SU-DHL-6 (cell line): Measurements from ENCODE around the gene EIF6.

ENCODE experiments used
- H2AFZ ChIP-seq: fragments of 200-600 bp; sonication (generic); 2 replicates; pipeline ENCODE4 v1.6.1; 2014; ENCODE audit warnings: low read depth, mild to moderate bottlenecking, moderate library complexity, mixed read lengths, antibody characterized with exemption, low read length; ENCODE audit not compliant: severe bottlenecking
- H3F3A ChIP-seq: fragments of 200-600 bp; shearing (Covaris generic); 2 replicates; pipeline ENCODE4 v1.6.0; 2016; ENCODE audit warnings: antibody characterized with exemption, mild to moderate bottlenecking; ENCODE audit not compliant: insufficient read depth
- H3K27ac ChIP-seq: fragments of 200-600 bp; sonication (generic); 2 replicates; pipeline ENCODE4 v1.5.1; 2016; ENCODE audit warnings: low read depth, mild to moderate bottlenecking, low read length, moderate library complexity, mixed read lengths
- H3K27me3 ChIP-seq: fragments of 200-600 bp; sonication (generic), shearing (Covaris generic); 2 replicates; pipeline ENCODE4 v1.6.0; 2014; ENCODE audit warnings: mild to moderate bottlenecking, low read length
- H3K36me3 ChIP-seq: fragments of 200-600 bp; sonication (generic); 2 replicates; pipeline ENCODE4 v1.6.1; 2014; ENCODE audit warnings: mild to moderate bottlenecking, low read length, mixed read lengths
- H3K4me2 ChIP-seq: fragments of 300-600, 200-600 bp; shearing (Covaris generic), sonication (generic); 2 replicates; pipeline ENCODE4 v1.6.0; 2014; ENCODE audit warnings: low read length, low read depth, mild to moderate bottlenecking; ENCODE audit not compliant: poor library complexity, severe bottlenecking
- H3K4me3 ChIP-seq: fragments of 200-600 bp; sonication (generic); 2 replicates; pipeline ENCODE4 v1.5.1; 2014; ENCODE audit warnings: antibody characterized with exemption, low read length, mild to moderate bottlenecking, mixed read lengths; ENCODE audit not compliant: insufficient read depth, poor library complexity, severe bottlenecking
- H3K79me2 ChIP-seq: fragments of 200-600 bp; sonication (generic); 2 replicates; pipeline ENCODE4 v1.6.1; 2014; ENCODE audit warnings: mild to moderate bottlenecking, low read length, moderate library complexity; ENCODE audit not compliant: insufficient read depth
- H3K9ac ChIP-seq: fragments of 200-600 bp; sonication (generic); 2 replicates; pipeline ENCODE4 v1.7.0; 2014; ENCODE audit warnings: mild to moderate bottlenecking, low read length
- H3K9me2 ChIP-seq: fragments of 200-600 bp; sonication (generic); replicated peaks from 2 replicates; pipeline ENCODE4 v1.6.1; 2014; ENCODE audit warnings: low read length; ENCODE audit not compliant: insufficient read depth
- H3K9me3 ChIP-seq: fragments of 200-600 bp; sonication (generic); 2 replicates; pipeline ENCODE4 v1.6.1; 2014; ENCODE audit warnings: low read length, mixed read lengths; ENCODE audit not compliant: insufficient read depth
- H4K20me1 ChIP-seq: fragments of 200-600 bp; sonication (generic); 2 replicates; pipeline ENCODE4 v1.6.1; 2014; ENCODE audit warnings: low read depth, mild to moderate bottlenecking, antibody characterized with exemption, low read length, moderate library complexity, mixed read lengths
- EZH2phosphoT487 ChIP-seq: fragments of 200-600 bp; sonication (generic), shearing (Covaris generic); conservative IDR thresholded peaks from 2 replicates; pipeline ENCODE4 v1.6.1; 2018; ENCODE audit warnings: mild to moderate bottlenecking, antibody characterized with exemption, low read length, moderate library complexity, mixed read lengths
- TF ChIP-seq, protein P1 (sequence below): fragments of 200-600 bp; sonication (generic); IDR thresholded peaks from one replicate; pipeline ENCODE4 v1.5.1; 2017; ENCODE audit warnings: antibody characterized with exemption, mild to moderate bottlenecking, low read length, moderate library complexity; ENCODE audit not compliant: insufficient read depth, poor library complexity, severe bottlenecking

EIF6 gene

DNA sequence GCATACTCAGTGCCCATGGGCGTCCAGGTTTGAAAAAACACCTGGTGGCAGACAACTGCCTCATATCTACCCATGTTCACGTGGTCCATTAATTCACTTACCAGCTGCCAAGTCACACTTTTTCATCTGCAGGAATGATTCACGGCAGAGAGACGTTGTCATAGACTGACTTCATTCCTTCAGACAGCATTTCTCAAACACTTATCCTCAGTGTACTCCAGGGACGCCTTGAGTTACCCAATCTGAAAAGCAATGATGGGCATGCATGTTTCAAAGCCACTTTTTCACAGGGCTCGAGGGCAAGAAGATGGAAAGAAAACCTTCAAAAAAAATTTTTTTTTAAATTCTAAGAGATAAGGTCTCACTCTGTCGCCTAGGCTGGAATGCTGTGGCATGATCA is 12.7 kb downstream of the EIF6 start:
- TF ChIP-seq, protein P1, sequence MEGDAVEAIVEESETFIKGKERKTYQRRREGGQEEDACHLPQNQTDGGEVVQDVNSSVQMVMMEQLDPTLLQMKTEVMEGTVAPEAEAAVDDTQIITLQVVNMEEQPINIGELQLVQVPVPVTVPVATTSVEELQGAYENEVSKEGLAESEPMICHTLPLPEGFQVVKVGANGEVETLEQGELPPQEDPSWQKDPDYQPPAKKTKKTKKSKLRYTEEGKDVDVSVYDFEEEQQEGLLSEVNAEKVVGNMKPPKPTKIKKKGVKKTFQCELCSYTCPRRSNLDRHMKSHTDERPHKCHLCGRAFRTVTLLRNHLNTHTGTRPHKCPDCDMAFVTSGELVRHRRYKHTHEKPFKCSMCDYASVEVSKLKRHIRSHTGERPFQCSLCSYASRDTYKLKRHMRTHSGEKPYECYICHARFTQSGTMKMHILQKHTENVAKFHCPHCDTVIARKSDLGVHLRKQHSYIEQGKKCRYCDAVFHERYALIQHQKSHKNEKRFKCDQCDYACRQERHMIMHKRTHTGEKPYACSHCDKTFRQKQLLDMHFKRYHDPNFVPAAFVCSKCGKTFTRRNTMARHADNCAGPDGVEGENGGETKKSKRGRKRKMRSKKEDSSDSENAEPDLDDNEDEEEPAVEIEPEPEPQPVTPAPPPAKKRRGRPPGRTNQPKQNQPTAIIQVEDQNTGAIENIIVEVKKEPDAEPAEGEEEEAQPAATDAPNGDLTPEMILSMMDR: no peak
- TF ChIP-seq EZH2phosphoT487: no peak

DNA sequence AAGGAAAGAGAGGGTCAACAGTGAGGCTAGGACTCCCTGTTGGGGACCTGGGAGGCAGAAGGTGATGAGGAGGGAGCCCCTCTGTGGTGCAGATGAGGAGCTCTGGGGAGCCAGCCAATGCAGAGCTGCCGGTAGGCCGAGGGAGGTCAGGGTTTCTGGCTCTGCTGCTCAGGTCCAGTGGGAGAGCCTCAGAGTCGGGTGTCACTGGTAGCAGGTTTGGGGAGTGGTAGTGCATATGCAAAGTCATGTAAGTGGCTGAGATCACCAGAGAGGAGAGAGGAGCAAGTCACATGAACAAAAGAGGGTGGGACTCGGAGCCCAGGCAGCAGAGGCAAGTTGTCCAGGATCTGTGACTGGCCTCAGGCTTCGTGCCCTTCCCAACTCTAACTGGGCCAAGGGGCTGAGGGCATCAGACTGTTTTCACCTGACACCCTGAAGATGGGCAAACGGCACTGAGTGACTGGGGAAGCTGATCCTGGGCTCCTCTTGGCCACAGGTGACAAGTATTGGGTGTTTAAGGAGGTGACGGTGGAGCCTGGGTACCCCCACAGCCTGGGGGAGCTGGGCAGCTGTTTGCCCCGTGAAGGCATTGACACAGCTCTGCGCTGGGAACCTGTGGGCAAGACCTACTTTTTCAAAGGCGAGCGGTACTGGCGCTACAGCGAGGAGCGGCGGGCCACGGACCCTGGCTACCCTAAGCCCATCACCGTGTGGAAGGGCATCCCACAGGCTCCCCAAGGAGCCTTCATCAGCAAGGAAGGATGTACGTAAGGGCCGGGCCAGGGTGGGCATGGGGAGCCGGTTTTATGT is 13.3 kb downstream of the EIF6 start:
- Histone ChIP-seq H3K27me3 (no peaks in the 10 kb centered on the region), H3K9ac (no peak overlapping the region), H3F3A (no peaks in the 10 kb centered on the region), H3K9me2 (no peaks in the 10 kb centered on the region), H3K36me3 (no peaks in the 10 kb centered on the region), H3K4me3 (no peak overlapping the region), H3K27ac (no peak overlapping the region), H3K9me3 (no peaks in the 10 kb centered on the region), H3K79me2 (no peaks in the 10 kb centered on the region; the same call in 1 of the 2 replicates), H4K20me1 (no peaks in the 10 kb centered on the region), H2AFZ (no peak overlapping the region), H3K4me2 (no peak overlapping the region)
- TF ChIP-seq, protein P1: no peak
- no peak for TF ChIP-seq EZH2phosphoT487

More for the DNA sequence above, 12.7 kb downstream of the EIF6 start:
- Histone ChIP-seq H3K4me3 (no peak overlapping the region), H4K20me1 (no peaks in the 10 kb centered on the region), H3K27ac (no peak overlapping the region), H3K79me2 (peaks cover 6% of the 10 kb centered on the region; the same call in 1 of the 2 replicates), H3K9me2 (no peaks in the 10 kb centered on the region), H3K27me3 (no peaks in the 10 kb centered on the region), H3F3A (no peaks in the 10 kb centered on the region), H3K9ac (no peak overlapping the region), H3K36me3 (no peaks in the 10 kb centered on the region), H3K9me3 (no peaks in the 10 kb centered on the region), H3K4me2 (no peak overlapping the region), H2AFZ (no peak overlapping the region)

DNA sequence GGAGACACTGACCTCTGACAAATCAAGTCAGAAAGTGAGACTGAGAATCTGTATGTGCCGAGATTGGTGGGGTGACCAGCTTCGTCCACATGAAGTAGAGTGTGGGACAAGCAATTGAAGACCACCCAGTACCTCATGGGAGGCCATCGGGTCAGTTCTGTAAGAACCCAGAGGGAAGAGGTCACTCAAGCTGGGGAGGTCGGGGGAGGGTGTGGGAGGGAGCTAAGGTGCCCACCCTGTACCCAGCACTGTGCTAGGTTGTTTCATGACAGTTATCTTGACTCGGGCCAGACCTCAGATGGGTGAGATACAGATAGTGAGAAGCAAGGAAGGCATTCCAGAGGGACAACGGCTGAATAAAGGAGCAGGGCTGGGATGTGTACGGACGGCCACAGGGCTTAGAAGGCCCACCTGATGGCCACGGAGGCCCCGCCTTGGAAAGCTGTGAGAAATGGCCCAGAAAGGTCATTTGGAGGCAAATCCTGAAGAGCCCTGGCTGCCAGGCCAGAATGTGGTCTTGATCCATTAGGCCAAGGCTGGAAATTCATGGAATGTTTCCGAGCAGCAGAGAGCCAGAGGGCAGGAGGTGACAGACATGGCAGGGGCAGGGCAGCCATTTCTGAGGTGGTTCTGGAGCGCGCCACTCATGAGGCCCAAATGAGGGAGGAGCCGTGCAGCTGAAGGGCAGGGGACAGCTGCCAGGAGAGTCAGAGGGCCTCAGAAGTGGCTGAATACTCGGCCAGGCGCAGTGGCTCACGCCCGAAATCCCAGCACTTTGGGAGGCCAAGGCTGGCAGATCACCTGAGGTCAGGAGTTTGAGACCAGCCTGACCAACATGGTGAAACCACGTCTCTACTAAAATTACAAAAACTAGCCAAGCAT is 14.3 kb downstream of the EIF6 start:
- H3K36me3 ChIP-seq: no peaks in the 10 kb centered on the region
- H3K4me2 ChIP-seq: no peak overlapping the region
- no peak overlapping the region for H2AFZ ChIP-seq
- no peaks in the 10 kb centered on the region for H3K9me2 ChIP-seq
- H3K9ac ChIP-seq: no peak overlapping the region
- no peaks in the 10 kb centered on the region for H3K9me3 ChIP-seq
- H3K27me3 ChIP-seq: no peaks in the 10 kb centered on the region
- H3K27ac ChIP-seq: no peak overlapping the region
- TF ChIP-seq, protein P1: no peak
- TF ChIP-seq EZH2phosphoT487: no peak
- H3K79me2 ChIP-seq: no peaks in the 10 kb centered on the region
- H3K4me3 ChIP-seq: no peak overlapping the region
- no peaks in the 10 kb centered on the region for H4K20me1 ChIP-seq
- no peaks in the 10 kb centered on the region for H3F3A ChIP-seq
